HepG2 (cell line): ENCODE results near the gene SMG7. TPM values are rescaled to one million over a fixed set of nuclear protein-coding genes. Genes with fewer than 3 reads are reported as not detected.

Source experiments
- ATAC-seq: fragments of 200-7000 bp; cut with Tn5 transposase; 3 replicates; pipeline ENCODE4 v1.9.1; 2020; ENCODE audit warnings: mild to moderate bottlenecking, moderate library complexity
- BruUV-seq: library from RNA; stranded (reverse); fragments of 400-500 nt; replicated peaks from 2 replicates; lab custom pipeline; 2021; lab: Mats Ljungman, UMichigan
- CTCF ChIA-PET: fragments of 300-600 bp; formaldehyde crosslinking; extraction: SDS; loops from one replicate; lab custom pipeline; 2021; ENCODE audit warnings: low total read pairs, inconsistent platforms, low intra/inter-chr PET ratio; lab: Yijun Ruan, JAX
- POLR2A ChIA-PET: fragments of 350-600 bp; sonication (Branson Sonifier 250); formaldehyde crosslinking; loops from one replicate; lab custom pipeline; 2020; ENCODE audit warnings: antibody characterized with exemption, inconsistent platforms; lab: Yijun Ruan, JAX
- DNase-seq: peaks from one replicate; pipeline ENCODE4 v3.0.0-alpha.2; 2015; ENCODE audit warnings: low spot score
- FAIRE-seq: peaks from 3 replicates; lab custom pipeline; 2011; peaks lifted over from hg19 to GRCh38; lab: Jason Lieb, UNC
- H2AFZ ChIP-seq: one replicate; pipeline ENCODE4 v1.6.1; 2011; ENCODE audit warnings: low read length, inconsistent platforms
- H3K27ac ChIP-seq: fragments of 300-600 bp; 3 replicates; pipeline ENCODE4 v1.8.0; 2011; ENCODE audit warnings: mixed run types, mild to moderate bottlenecking, mixed read lengths, low read length, inconsistent platforms; ENCODE audit not compliant: insufficient read depth; ENCODE audit errors: extremely low read length
- H3K27me3 ChIP-seq, 2 experiments: fragments of 200-600 bp in 1 of 2; 2 replicates in 1 of 2; 3 replicates in 1 of 2; pipeline versions ENCODE4 v1.6.0 to v1.8.0; 2011; ENCODE audit warnings: low read length in 2 of 2, mild to moderate bottlenecking in 2 of 2, moderate library complexity in 2 of 2, inconsistent platforms in 1 of 2; ENCODE audit not compliant: insufficient read depth in 2 of 2, control insufficient read depth in 1 of 2
- H3K36me3 ChIP-seq, 2 experiments: fragments of 200-600 bp in 1 of 2; replicated peaks in 1 of 2; 2 replicates in 1 of 2; 3 replicates in 1 of 2; pipeline versions ENCODE4 v1.5.1 to v1.8.0; 2011; ENCODE audit warnings: low read length in 2 of 2, inconsistent platforms in 1 of 2; ENCODE audit not compliant: insufficient read depth in 2 of 2, control insufficient read depth in 1 of 2
- H3K4me1 ChIP-seq: 2 replicates; pipeline ENCODE4 v1.5.1; 2012; ENCODE audit warnings: low read length, inconsistent platforms; ENCODE audit not compliant: insufficient read depth
- H3K4me2 ChIP-seq: 2 replicates; pipeline ENCODE4 v1.6.0; 2011; ENCODE audit warnings: low read depth, low read length, inconsistent platforms
- H3K4me3 ChIP-seq, 3 experiments: fragments of 200-600 bp in 1 of 3; sonication (generic), shearing (Covaris generic) in 1 of 3; replicated peaks in 1 of 3; 2 replicates each; pipeline ENCODE4 v1.5.1; 2011 to 2016; ENCODE audit warnings: low read length in 3 of 3, inconsistent platforms in 2 of 3, low read depth in 2 of 3, mild to moderate bottlenecking in 2 of 3, control low read depth in 1 of 3, mixed read lengths in 1 of 3; ENCODE audit not compliant: insufficient read depth in 1 of 3
- H3K79me2 ChIP-seq: one replicate; pipeline ENCODE4 v1.6.1; 2011; ENCODE audit warnings: low read length, inconsistent platforms; ENCODE audit not compliant: insufficient read depth
- H3K9ac ChIP-seq: 2 replicates; pipeline ENCODE4 v1.6.0; 2011; ENCODE audit warnings: mild to moderate bottlenecking, low read depth, low read length, inconsistent platforms; ENCODE audit not compliant: insufficient read depth
- H3K9me3 ChIP-seq: 2 replicates; pipeline ENCODE4 v1.5.1; 2012; ENCODE audit warnings: mild to moderate bottlenecking, low read length
- H4K20me1 ChIP-seq: 2 replicates; pipeline ENCODE4 v1.6.0; 2011; ENCODE audit warnings: inconsistent platforms, mild to moderate bottlenecking, low read length, moderate library complexity; ENCODE audit not compliant: insufficient read depth
- ADNP ChIP-seq: sonication (generic); formaldehyde crosslinking; IDR thresholded peaks from 2 replicates; pipeline ENCODE4 v1.4.0; 2020; ENCODE audit warnings: missing genetic modification reagents
- RCOR2 ChIP-seq: IDR thresholded peaks from 2 replicates; pipeline ENCODE4 v1.6.1; 2016; ENCODE audit warnings: missing biosample characterization, missing genetic modification reagents
- SPEN ChIP-seq: sonication (generic); formaldehyde crosslinking; IDR thresholded peaks from 2 replicates; pipeline ENCODE4 v1.5.1; 2020; ENCODE audit warnings: low read depth, mild to moderate bottlenecking, missing genetic modification reagents
- ZNF24 ChIP-seq: fragments of 450-650 bp; IDR thresholded peaks from 2 replicates; pipeline ENCODE4 v1.6.1; 2017; ENCODE audit warnings: antibody characterized with exemption, mild to moderate bottlenecking
- ZNF7 ChIP-seq: IDR thresholded peaks from 2 replicates; pipeline ENCODE4 v1.6.1; 2016; ENCODE audit warnings: missing biosample characterization, missing genetic modification reagents
- ZNF878 ChIP-seq: sonication (generic); formaldehyde crosslinking; IDR thresholded peaks from 2 replicates; pipeline ENCODE4 v1.8.1; 2023; ENCODE audit warnings: mild to moderate bottlenecking, missing genetic modification reagents, moderate library complexity
- WGBS: methylation state at CpG from one replicate; pipeline ENCODE4 v1.1.6; 2017; ENCODE audit warnings: low lambda C conversion rate; 5-methylcytosine and 5-hydroxymethylcytosine counted together
- in situ Hi-C: cut with HindIII; loops from 2 replicates; pipeline ENCODE4 v1.10.0; 2017; ENCODE audit warnings: low pct_unique_long_range_greater_than_20kb; ENCODE audit not compliant: extremely low pct_ligation_motif_present
- intact Hi-C: fragments of 100-400 bp; cut with micrococcal nuclease; formaldehyde crosslinking; loops from one replicate; pipeline ENCODE4 v1.10.0; 2022; ENCODE audit not compliant: unreplicated experiment
- polyA plus RNA-seq, 8 experiments: library from polyadenylated mRNA; depleted of rRNA in 3 of 8; stranded (reverse) in 7 of 8; unstranded in 1 of 8; fragments of >200 nt; fragmentation: Illumina TruSeq in 4 of 8; extraction: Trizol in 4 of 8; gene quantifications; 2 replicates each; pipeline versions ENCODE4 v1.2.1 to v1.2.3, GENCODE V29; 2011 to 2016; ENCODE audit warnings: low read depth in 4 of 8, missing spikeins in 1 of 8, mixed read lengths in 1 of 8; ENCODE audit not compliant: insufficient read depth in 1 of 8
- total RNA-seq, 5 experiments: library from RNA; depleted of rRNA; stranded (reverse); fragments of >200 nt; fragmentation: Illumina TruSeq; extraction: Trizol; gene quantifications; 2 replicates each; pipeline ENCODE4 v1.2.3, GENCODE V29; 2016; ENCODE audit warnings: low read depth in 1 of 5
- TF ChIP-seq, protein P1 (sequence below): sonication (generic); formaldehyde crosslinking; IDR thresholded peaks from 2 replicates; pipeline ENCODE4 v1.5.0; 2020; ENCODE audit warnings: mild to moderate bottlenecking, missing genetic modification reagents
- TF ChIP-seq, protein P2 (sequence below): sonication (generic); formaldehyde crosslinking; IDR thresholded peaks from 2 replicates; pipeline ENCODE4 v1.4.0; 2020; ENCODE audit warnings: low read depth, mild to moderate bottlenecking, missing genetic modification reagents
- TF ChIP-seq, protein P3 (sequence below): sonication (generic); formaldehyde crosslinking; IDR thresholded peaks from 2 replicates; pipeline ENCODE4 v1.8.0; 2022; ENCODE audit warnings: mild to moderate bottlenecking, missing genetic modification reagents; ENCODE audit not compliant: insufficient replicate concordance

The SMG7 gene
- total and polyA plus RNA-seq, 2 of the 13 experiments (the other 11 are each of a cell fraction or from before 2014, with no cell fraction given) = 14.9 to 27.9 TPM

DNA sequence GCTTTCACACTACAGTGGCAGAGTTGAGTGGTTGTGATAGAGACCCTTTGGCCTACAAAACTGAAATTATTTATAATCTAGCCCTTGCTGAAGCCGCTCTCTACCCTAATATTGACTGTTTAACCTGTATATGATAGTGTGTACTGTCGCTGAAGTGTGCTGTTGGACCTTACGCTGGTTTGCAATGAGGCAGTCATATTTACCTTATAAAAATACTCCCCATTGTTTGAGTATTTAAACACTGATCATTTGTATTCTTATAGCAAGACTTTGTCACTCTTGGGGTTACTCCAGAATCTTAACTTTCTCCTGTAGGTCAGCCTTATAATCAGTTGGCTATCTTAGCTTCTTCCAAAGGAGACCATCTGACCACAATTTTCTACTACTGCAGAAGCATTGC, 56.3 kb downstream of the SMG7 start:
- WGBS = 97% methylated on average over 3 of the region's 3 CpGs
- H2AFZ ChIP-seq = no peak overlapping the region
- H3K9me3 ChIP-seq = no peaks in the 10 kb centered on the region
- no peaks in the 10 kb centered on the region for H3K4me1 ChIP-seq
- H3K27me3 ChIP-seq = no peaks in the 10 kb centered on the region
- no TSS peak for BruUV-seq
- ATAC-seq = no peak
- DNase-seq = no peak
- H3K36me3 ChIP-seq = peaks cover 6 to 61% of the 10 kb centered on the region in 2 experiments
- no peak overlapping the region for H3K4me3 ChIP-seq
- H4K20me1 ChIP-seq = no peaks in the 10 kb centered on the region; the same call in 1 of the 2 replicates
- intact Hi-C loops = no loop called here
- no peak overlapping the region for H3K27ac ChIP-seq
- FAIRE-seq = no peak
- H3K4me2 ChIP-seq = no peak overlapping the region
- TF ChIP-seq ZNF24 = no peak
- TF ChIP-seq, protein P1, sequence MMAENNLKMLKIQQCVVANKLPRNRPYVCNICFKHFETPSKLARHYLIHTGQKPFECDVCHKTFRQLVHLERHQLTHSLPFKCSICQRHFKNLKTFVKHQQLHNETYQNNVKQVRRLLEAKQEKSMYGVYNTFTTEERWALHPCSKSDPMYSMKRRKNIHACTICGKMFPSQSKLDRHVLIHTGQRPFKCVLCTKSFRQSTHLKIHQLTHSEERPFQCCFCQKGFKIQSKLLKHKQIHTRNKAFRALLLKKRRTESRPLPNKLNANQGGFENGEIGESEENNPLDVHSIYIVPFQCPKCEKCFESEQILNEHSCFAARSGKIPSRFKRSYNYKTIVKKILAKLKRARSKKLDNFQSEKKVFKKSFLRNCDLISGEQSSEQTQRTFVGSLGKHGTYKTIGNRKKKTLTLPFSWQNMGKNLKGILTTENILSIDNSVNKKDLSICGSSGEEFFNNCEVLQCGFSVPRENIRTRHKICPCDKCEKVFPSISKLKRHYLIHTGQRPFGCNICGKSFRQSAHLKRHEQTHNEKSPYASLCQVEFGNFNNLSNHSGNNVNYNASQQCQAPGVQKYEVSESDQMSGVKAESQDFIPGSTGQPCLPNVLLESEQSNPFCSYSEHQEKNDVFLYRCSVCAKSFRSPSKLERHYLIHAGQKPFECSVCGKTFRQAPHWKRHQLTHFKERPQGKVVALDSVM = no peak
- no peak for TF ChIP-seq ZNF7
- no peak for TF ChIP-seq ZNF878 (CRISPR knock-in tag)
- ChIA-PET CTCF (no interaction called here), POLR2A (no interaction called here)
- H3K9ac ChIP-seq = no peak overlapping the region
- no peaks in the 10 kb centered on the region for H3K79me2 ChIP-seq
- in situ Hi-C loops = no loop called here

DNA sequence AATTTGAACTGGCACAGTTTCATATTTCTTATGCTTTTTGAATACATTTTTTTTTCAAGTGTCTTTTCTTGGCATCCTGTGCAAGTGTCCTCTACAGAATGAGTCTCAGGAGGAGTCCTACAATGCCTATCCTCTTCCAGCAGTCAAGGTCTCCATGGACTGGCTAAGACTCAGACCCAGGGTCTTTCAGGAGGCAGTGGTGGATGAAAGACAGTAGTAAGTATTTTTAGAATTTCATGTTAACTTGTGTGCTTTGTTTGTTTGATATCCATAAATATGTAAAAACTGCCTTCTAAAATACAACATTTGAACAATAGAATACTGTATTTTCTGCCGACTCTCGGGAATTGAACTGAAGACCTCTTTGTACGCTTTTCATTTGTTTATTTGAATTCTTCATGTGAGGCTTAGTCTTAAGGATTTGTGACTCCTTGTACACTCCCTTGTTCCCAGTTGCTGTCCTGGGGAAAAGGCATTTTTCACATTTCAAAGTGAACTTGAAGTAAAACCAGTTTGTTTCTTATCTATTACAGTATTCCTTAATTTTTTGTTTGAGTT, 61.4 kb downstream of the SMG7 start:
- Histone ChIP-seq H3K4me3 (no peak overlapping the region), H3K4me2 (no peak overlapping the region), H2AFZ (no peak overlapping the region), H3K79me2 (no peaks in the 10 kb centered on the region), H3K36me3 (peaks cover 5 to 54% of the 10 kb centered on the region in 2 experiments; a peak in 4 of 5 replicates), H4K20me1 (no peaks in the 10 kb centered on the region; the same call in 1 of the 2 replicates), H3K9me3 (no peaks in the 10 kb centered on the region), H3K27ac (no peak overlapping the region), H3K4me1 (no peaks in the 10 kb centered on the region), H3K27me3 (no peaks in the 10 kb centered on the region; a peak in 1 of 5 replicates), H3K9ac (no peak overlapping the region)
- DNase-seq = no peak
- TF ChIP-seq RCOR2 (CRISPR knock-in tag) (no peak), ADNP (CRISPR knock-in tag) (no peak), SPEN (CRISPR knock-in tag) (no peak)
- TF ChIP-seq, protein P2, sequence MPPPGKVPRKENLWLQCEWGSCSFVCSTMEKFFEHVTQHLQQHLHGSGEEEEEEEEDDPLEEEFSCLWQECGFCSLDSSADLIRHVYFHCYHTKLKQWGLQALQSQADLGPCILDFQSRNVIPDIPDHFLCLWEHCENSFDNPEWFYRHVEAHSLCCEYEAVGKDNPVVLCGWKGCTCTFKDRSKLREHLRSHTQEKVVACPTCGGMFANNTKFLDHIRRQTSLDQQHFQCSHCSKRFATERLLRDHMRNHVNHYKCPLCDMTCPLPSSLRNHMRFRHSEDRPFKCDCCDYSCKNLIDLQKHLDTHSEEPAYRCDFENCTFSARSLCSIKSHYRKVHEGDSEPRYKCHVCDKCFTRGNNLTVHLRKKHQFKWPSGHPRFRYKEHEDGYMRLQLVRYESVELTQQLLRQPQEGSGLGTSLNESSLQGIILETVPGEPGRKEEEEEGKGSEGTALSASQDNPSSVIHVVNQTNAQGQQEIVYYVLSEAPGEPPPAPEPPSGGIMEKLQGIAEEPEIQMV (CRISPR knock-in tag) = no peak
- TF ChIP-seq, protein P3, sequence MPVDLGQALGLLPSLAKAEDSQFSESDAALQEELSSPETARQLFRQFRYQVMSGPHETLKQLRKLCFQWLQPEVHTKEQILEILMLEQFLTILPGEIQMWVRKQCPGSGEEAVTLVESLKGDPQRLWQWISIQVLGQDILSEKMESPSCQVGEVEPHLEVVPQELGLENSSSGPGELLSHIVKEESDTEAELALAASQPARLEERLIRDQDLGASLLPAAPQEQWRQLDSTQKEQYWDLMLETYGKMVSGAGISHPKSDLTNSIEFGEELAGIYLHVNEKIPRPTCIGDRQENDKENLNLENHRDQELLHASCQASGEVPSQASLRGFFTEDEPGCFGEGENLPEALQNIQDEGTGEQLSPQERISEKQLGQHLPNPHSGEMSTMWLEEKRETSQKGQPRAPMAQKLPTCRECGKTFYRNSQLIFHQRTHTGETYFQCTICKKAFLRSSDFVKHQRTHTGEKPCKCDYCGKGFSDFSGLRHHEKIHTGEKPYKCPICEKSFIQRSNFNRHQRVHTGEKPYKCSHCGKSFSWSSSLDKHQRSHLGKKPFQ (CRISPR knock-in tag) = no peak
- ChIA-PET POLR2A (no interaction called here), CTCF (no interaction called here)
- ATAC-seq = no peak
- in situ Hi-C loops = no loop called here
- no peak for FAIRE-seq
- intact Hi-C loops = no loop called here
- no TSS peak for BruUV-seq
- 95% methylated on average over 3 of the region's 3 CpGs for WGBS
